PC-9 (cell line): ENCODE measurements around the gene ZFR.

ENCODE experiments used
- EZH2 ChIP-seq: fragments of 200-600 bp; sonication (generic); IDR thresholded peaks from 2 replicates; pipeline ENCODE4 v1.8.0; 2017; ENCODE audit warnings: antibody characterized with exemption, low read depth
- TF ChIP-seq, protein P1 (sequence below): fragments of 200-600 bp; sonication (generic); conservative IDR thresholded peaks from 2 replicates; pipeline ENCODE4 v1.6.1; 2017; ENCODE audit warnings: mixed run types, antibody characterized with exemption, mild to moderate bottlenecking, moderate library complexity

DNA sequence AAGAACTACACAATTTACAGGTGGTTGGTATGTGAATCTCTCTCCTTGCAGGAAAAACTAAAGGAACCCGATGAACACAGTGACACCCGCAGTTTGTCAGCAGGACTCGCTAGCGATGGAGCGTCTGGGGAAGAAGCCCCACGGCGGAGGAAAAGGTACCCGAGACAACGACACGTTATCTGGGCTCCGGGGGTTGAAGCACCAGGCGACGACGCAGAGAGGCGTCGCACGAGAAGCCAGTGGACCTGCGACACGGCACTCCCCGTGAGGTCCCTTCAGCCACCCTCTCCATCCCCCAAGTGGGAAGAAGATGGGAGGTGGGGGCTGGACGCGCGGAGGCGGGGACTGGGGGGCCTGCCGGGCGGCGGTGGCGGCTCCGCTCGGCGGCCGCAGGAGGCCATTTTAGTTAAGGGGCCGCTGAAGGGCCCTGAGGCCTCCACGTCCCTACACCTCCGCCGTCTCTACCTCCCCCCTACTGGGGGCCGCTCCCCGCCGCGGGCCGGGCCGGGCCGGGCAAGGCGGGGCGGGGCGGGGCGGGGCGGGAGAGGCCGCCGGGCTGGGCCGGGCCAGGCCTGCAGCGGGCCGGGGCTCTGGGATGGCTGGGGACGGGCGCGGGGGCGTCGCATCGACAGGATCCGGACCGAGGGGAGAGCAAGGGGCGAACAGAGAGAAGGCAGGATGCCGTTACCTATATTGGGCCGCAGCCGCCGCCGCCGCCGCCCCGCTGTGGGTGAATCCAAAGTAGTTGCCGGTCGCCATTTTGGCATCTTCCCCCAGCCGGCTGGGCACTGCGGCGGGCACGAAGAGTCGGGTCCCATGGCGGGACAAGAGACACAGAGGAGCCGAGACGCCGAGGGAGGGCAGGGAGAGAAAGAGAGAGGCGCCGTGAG is 754 bp downstream of the ZFR start:
- TF ChIP-seq, protein P1, sequence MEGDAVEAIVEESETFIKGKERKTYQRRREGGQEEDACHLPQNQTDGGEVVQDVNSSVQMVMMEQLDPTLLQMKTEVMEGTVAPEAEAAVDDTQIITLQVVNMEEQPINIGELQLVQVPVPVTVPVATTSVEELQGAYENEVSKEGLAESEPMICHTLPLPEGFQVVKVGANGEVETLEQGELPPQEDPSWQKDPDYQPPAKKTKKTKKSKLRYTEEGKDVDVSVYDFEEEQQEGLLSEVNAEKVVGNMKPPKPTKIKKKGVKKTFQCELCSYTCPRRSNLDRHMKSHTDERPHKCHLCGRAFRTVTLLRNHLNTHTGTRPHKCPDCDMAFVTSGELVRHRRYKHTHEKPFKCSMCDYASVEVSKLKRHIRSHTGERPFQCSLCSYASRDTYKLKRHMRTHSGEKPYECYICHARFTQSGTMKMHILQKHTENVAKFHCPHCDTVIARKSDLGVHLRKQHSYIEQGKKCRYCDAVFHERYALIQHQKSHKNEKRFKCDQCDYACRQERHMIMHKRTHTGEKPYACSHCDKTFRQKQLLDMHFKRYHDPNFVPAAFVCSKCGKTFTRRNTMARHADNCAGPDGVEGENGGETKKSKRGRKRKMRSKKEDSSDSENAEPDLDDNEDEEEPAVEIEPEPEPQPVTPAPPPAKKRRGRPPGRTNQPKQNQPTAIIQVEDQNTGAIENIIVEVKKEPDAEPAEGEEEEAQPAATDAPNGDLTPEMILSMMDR: no peak; the same call in 1 of the 2 replicates
- no peak for TF ChIP-seq EZH2
